Nephron progenitor cell (in vitro differentiated cells): Measurements from ENCODE around the gene NID2.

Experiments
- DNase-seq: peaks from one replicate; pipeline ENCODE4 v3.0.0; 2021
- H3K27ac Mint-ChIP-seq: 2 replicates; pipeline ENCODE4 v1.8.0; 2021; ENCODE audit warnings: mild to moderate bottlenecking, moderate library complexity, mixed read lengths
- H3K27me3 Mint-ChIP-seq: 2 replicates; pipeline ENCODE4 v1.8.0; 2021; ENCODE audit warnings: mild to moderate bottlenecking, low read depth, mixed read lengths; ENCODE audit not compliant: poor library complexity
- H3K36me3 Mint-ChIP-seq: 2 replicates; pipeline ENCODE4 v1.8.0; 2021; ENCODE audit warnings: low read depth, mixed read lengths
- H3K4me1 Mint-ChIP-seq: 2 replicates; pipeline ENCODE4 v1.8.0; 2021; ENCODE audit warnings: mixed read lengths
- H3K4me3 Mint-ChIP-seq: 2 replicates; pipeline ENCODE4 v1.8.0; 2021; ENCODE audit warnings: mild to moderate bottlenecking, moderate library complexity, mixed read lengths
- H3K9me3 Mint-ChIP-seq: 2 replicates; pipeline ENCODE4 v1.8.0; 2021; ENCODE audit warnings: mild to moderate bottlenecking, moderate library complexity, mixed read lengths
- CTCF ChIP-seq: fragments of 200-600 bp; sonication (generic); IDR thresholded peaks from 2 replicates; pipeline ENCODE4 v1.5.0; 2021; ENCODE audit warnings: antibody characterized with exemption

Gene NID2, protein sequence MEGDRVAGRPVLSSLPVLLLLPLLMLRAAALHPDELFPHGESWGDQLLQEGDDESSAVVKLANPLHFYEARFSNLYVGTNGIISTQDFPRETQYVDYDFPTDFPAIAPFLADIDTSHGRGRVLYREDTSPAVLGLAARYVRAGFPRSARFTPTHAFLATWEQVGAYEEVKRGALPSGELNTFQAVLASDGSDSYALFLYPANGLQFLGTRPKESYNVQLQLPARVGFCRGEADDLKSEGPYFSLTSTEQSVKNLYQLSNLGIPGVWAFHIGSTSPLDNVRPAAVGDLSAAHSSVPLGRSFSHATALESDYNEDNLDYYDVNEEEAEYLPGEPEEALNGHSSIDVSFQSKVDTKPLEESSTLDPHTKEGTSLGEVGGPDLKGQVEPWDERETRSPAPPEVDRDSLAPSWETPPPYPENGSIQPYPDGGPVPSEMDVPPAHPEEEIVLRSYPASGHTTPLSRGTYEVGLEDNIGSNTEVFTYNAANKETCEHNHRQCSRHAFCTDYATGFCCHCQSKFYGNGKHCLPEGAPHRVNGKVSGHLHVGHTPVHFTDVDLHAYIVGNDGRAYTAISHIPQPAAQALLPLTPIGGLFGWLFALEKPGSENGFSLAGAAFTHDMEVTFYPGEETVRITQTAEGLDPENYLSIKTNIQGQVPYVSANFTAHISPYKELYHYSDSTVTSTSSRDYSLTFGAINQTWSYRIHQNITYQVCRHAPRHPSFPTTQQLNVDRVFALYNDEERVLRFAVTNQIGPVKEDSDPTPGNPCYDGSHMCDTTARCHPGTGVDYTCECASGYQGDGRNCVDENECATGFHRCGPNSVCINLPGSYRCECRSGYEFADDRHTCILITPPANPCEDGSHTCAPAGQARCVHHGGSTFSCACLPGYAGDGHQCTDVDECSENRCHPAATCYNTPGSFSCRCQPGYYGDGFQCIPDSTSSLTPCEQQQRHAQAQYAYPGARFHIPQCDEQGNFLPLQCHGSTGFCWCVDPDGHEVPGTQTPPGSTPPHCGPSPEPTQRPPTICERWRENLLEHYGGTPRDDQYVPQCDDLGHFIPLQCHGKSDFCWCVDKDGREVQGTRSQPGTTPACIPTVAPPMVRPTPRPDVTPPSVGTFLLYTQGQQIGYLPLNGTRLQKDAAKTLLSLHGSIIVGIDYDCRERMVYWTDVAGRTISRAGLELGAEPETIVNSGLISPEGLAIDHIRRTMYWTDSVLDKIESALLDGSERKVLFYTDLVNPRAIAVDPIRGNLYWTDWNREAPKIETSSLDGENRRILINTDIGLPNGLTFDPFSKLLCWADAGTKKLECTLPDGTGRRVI (N-terminal part only)

GRCh38 chr14:52068615-52069306 is at the start of gene NID2:
Gene NID2, minus strand, starts transcription at chr14:52069059. Its CDS starts 65 bp downstream, at chr14:52068994.
- H3K9me3 Mint-ChIP-seq, result no peaks in the 10 kb centered on the region
- H3K36me3 Mint-ChIP-seq, result no peaks in the 10 kb centered on the region
- H3K4me3 Mint-ChIP-seq, result peak within 1 kb of the TSS; percentile 87
- peaks cover 14% of the 10 kb centered on the region for H3K27me3 Mint-ChIP-seq
- TF ChIP-seq CTCF, result no peak
- DNase-seq, result peak; percentile 91
- H3K4me1 Mint-ChIP-seq, result peaks cover 37% of the 10 kb centered on the region
- H3K27ac Mint-ChIP-seq, result peak within 1 kb of the TSS; percentile 16

- no peak for DNase-seq
- Mint-ChIP-seq H3K27ac (peak overlapping the region; percentile 20), H3K27me3 (no peaks in the 10 kb centered on the region), H3K36me3 (no peaks in the 10 kb centered on the region), H3K4me3 (no peak overlapping the region), H3K9me3 (no peaks in the 10 kb centered on the region), H3K4me1 (peaks cover 16% of the 10 kb centered on the region)
- TF ChIP-seq CTCF, result no peak
Observed at GRCh38 chr14:52117111-52117832, 48.4 kb upstream of the NID2 start.

- Mint-ChIP-seq H3K4me3 (no peak overlapping the region), H3K27me3 (peaks cover 1% of the 10 kb centered on the region), H3K4me1 (peaks cover 16% of the 10 kb centered on the region), H3K9me3 (no peaks in the 10 kb centered on the region), H3K36me3 (no peaks in the 10 kb centered on the region), H3K27ac (no peak overlapping the region)
- no peak for TF ChIP-seq CTCF
- DNase-seq, result no peak
Observed at GRCh38 chr14:52115286-52115685, 46.4 kb upstream of the NID2 start.

DNA sequence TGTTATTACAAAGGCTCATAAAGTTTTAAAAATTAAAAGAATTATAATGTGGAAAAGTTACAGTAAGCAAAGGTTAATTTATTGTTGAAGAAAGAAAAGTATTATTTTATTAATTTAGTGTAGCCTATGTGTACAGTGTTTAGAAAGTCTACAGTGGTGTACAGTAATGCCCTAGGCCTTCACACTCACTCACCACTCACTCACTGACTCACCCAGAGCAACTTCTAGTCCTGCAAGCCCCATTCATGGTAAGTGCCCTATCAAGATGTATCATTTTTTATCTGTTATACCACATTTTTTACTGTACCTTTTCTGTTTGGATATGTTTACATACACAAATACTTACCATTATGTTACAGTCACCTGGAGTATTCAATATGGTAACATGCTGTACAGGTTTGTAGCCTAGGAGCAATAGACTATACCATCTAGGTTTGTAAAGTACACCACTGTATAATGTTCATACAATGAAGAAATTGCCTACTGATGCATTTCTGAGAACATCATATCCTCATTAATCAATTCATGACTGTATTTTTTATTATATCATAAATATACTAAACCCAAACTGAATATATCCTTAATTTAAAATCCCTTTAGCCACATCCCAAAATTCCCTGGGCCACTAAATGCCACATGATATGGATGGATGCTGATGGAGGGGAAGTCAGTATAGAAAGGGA is 43.6 kb upstream of the NID2 start:
- Mint-ChIP-seq H3K9me3 (no peaks in the 10 kb centered on the region), H3K36me3 (no peaks in the 10 kb centered on the region), H3K4me3 (no peak overlapping the region), H3K4me1 (peaks cover 16% of the 10 kb centered on the region), H3K27ac (no peak overlapping the region), H3K27me3 (peaks cover 3% of the 10 kb centered on the region)
- no peak for DNase-seq
- TF ChIP-seq CTCF, result no peak
